Lung (tissue), 12 donors: ENCODE data around the gene LIX1. TPM values are rescaled to one million over a fixed set of nuclear protein-coding genes. Genes with fewer than 3 reads are reported as not detected.

ENCODE experiments used
- ATAC-seq: fragments of 200-7000 bp; cut with Tn5 transposase; one replicate; pipeline ENCODE4 v1.9.1; 2020; ENCODE audit warnings: moderate number of reproducible peaks; ENCODE audit not compliant: insufficient read depth, low FRiP score
- DNase-seq, 3 donors: peaks; one replicate each; pipeline ENCODE4 v3.0.0-alpha.2; 2013 to 2017
- H3K27ac ChIP-seq, 2 donors: one replicate each; pipeline ENCODE4 v1.5.1; 2013; ENCODE audit warnings: mild to moderate bottlenecking in 2 of 2, moderate library complexity in 2 of 2, control low read depth in 1 of 2, inconsistent platforms in 1 of 2, low read depth in 1 of 2, low read length in 1 of 2
- H3K27me3 ChIP-seq, 3 donors: one replicate each; pipeline ENCODE4 v1.5.1; 2013; ENCODE audit warnings: low read length in 2 of 3; ENCODE audit not compliant: control insufficient read depth in 3 of 3, insufficient read depth in 3 of 3
- H3K36me3 ChIP-seq, 4 donors: one replicate each; pipeline ENCODE4 v1.5.1; 2013; ENCODE audit warnings: low read length in 4 of 4, mild to moderate bottlenecking in 1 of 4, moderate library complexity in 1 of 4; ENCODE audit not compliant: control insufficient read depth in 4 of 4, insufficient read depth in 4 of 4
- H3K4me1 ChIP-seq, 5 donors: one replicate each; pipeline ENCODE4 v1.5.1; 2013; ENCODE audit warnings: low read length in 5 of 5, mild to moderate bottlenecking in 2 of 5, moderate library complexity in 1 of 5; ENCODE audit not compliant: control insufficient read depth in 5 of 5, insufficient read depth in 5 of 5
- H3K4me3 ChIP-seq: one replicate; pipeline ENCODE4 v1.5.1; 2013; ENCODE audit warnings: mild to moderate bottlenecking, control low read depth, moderate library complexity
- H3K9ac ChIP-seq, 2 donors: one replicate each; pipeline ENCODE4 v1.5.1; 2013; ENCODE audit warnings: low read length in 2 of 2, control low read depth in 1 of 2; ENCODE audit not compliant: insufficient read depth in 1 of 2
- H3K9me3 ChIP-seq, 4 donors: one replicate each; pipeline ENCODE4 v1.5.1; 2013; ENCODE audit warnings: low read length in 3 of 4, mild to moderate bottlenecking in 1 of 4, moderate library complexity in 1 of 4; ENCODE audit not compliant: control insufficient read depth in 4 of 4, insufficient read depth in 3 of 4
- CTCF ChIP-seq: IDR thresholded peaks from 2 replicates; pipeline ENCODE4 v1.5.1; 2012; ENCODE audit warnings: mild to moderate bottlenecking; ENCODE audit errors: control extremely low read depth, extremely low read depth
- WGBS, 2 donors: extraction: QIAGEN DNeasy Blood & Tissue Kit; methylation state at CpG; one replicate each; pipeline ENCODE4 v1.1.7; 2013; 5-methylcytosine and 5-hydroxymethylcytosine counted together
- polyA plus RNA-seq, 2 donors: library from polyadenylated mRNA; stranded (reverse); fragments of 200-250 nt; gene quantifications; one replicate each; pipeline ENCODE4 v1.2.1, GENCODE V29; 2013
- total RNA-seq, 2 donors: library from RNA; depleted of rRNA in 1 of 2; stranded (reverse); fragments of >200 nt in 1 of 2; gene quantifications; one replicate each; pipeline ENCODE4 v1.2.1, GENCODE V29; 2014 to 2021
- donor health status: control.
- donor health status: control.
- donor health status: Bipolar disorder and iron deficiency.
- donor health status: healthy.
- donor health status: DM: yes; HTN: yes; CAD: no.

LIX1 gene
- total and polyA plus RNA-seq, 4 donors = 0.11 TPM; not detected in 3

DNA sequence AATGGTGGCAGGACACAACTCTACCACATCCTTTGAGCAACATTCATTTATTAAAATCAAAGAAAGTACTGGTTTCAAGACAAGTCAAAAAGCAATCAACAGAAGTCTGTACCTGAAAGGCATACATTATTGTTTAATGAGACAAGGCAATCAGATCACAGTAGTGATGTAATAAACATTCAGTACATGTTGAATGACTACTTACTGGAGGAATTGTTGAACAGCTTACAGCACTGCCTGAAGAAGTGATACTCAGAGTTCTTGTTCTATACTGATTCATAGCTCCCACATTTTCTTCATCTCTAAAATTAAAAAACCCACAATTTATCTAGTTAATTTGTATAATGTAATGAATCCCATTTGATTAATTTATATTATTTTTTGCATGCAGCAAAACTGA lies 22.4 kb upstream of the LIX1 start:
- ATAC-seq = no peak
- no peaks in the 10 kb centered on the region for H3K4me1 ChIP-seq

GRCh38 chr5:97163790-97164285 lies 21.4 kb upstream of the LIX1 start:
- H3K27ac ChIP-seq = no peak overlapping the region
- no peak for DNase-seq
- H3K9me3 ChIP-seq = no peaks in the 10 kb centered on the region
- no peaks in the 10 kb centered on the region for H3K4me1 ChIP-seq
- no peak for ATAC-seq
- H3K9ac ChIP-seq = no peak overlapping the region
- no peak for TF ChIP-seq CTCF
- WGBS, 2 donors = 97 to 98% methylated on average over 5 of the region's 5 CpGs
- no peak overlapping the region for H3K4me3 ChIP-seq
- peaks cover 4 to 42% (median 23%) of the 10 kb centered on the region in 4 donors for H3K36me3 ChIP-seq
- H3K27me3 ChIP-seq = no peaks in the 10 kb centered on the region

More for the DNA sequence above, 22.4 kb upstream of the LIX1 start:
- Histone ChIP-seq H3K36me3 (peaks cover 4 to 50% (median 23%) of the 10 kb centered on the region in 4 donors), H3K9me3 (no peaks in the 10 kb centered on the region), H3K4me3 (no peak overlapping the region), H3K27ac (no peak overlapping the region), H3K9ac (no peak overlapping the region), H3K27me3 (no peaks in the 10 kb centered on the region)
- no peak for TF ChIP-seq CTCF
- no peak for DNase-seq

DNA sequence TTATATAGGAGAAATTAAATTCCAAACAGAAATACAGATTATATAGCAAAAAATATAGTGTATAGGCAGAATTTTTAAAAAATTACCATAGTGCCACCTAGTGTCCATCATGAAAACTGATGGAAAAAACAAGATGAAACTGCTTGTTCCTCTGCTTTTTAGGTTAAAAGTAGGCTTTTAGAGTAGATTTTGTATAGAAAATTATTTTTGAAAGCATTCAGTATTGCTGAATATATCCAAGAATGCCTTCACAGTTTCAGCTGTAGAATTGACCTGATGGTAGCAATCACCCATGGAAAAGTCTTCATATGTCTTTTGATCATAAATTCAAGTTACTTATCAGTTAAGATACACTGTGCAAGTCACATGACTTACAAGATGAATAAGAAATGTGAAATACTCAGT lies 21.0 kb upstream of the LIX1 start:
- Histone ChIP-seq H3K4me3 (no peak overlapping the region), H3K27ac (no peak overlapping the region), H3K9ac (no peak overlapping the region), H3K36me3 (peaks cover 4 to 37% (median 20%) of the 10 kb centered on the region in 4 donors), H3K4me1 (no peaks in the 10 kb centered on the region), H3K27me3 (no peaks in the 10 kb centered on the region), H3K9me3 (peaks cover 0 to 2% (median 0%) of the 10 kb centered on the region in 4 donors)
- TF ChIP-seq CTCF = peak; percentile 29
- ATAC-seq (no peak), DNase-seq (peak in 2 of 3 donors; percentile 43 to 49)

- ATAC-seq (no peak), DNase-seq (peak; percentile 74 to 91 (median 85))
- 29 to 31% methylated on average over 4 of the region's 4 CpGs for WGBS, 2 donors
- H3K27ac ChIP-seq = no peak overlapping the region
- H3K4me1 ChIP-seq = no peaks in the 10 kb centered on the region
- H3K9me3 ChIP-seq = peaks cover 0 to 6% (median 1%) of the 10 kb centered on the region in 4 donors
- peak; percentile 85 for TF ChIP-seq CTCF
- no peak overlapping the region for H3K9ac ChIP-seq
- H3K27me3 ChIP-seq = no peaks in the 10 kb centered on the region
- H3K4me3 ChIP-seq = no peak overlapping the region
- peaks cover 4 to 25% (median 15%) of the 10 kb centered on the region in 4 donors for H3K36me3 ChIP-seq
Measured at GRCh38 chr5:97162045-97162444, 19.6 kb upstream of the LIX1 start.
